HG03039 (cell line): ENCODE data around the gene PTPRG.

ENCODE experiments used
- ATAC-seq: cut with Tn5 transposase; IDR thresholded peaks from one replicate; pipeline ENCODE4 v1.9.1; 2021; ENCODE audit warnings: mild to moderate bottlenecking, moderate library complexity; ENCODE audit not compliant: unreplicated experiment

Gene PTPRG

DNA sequence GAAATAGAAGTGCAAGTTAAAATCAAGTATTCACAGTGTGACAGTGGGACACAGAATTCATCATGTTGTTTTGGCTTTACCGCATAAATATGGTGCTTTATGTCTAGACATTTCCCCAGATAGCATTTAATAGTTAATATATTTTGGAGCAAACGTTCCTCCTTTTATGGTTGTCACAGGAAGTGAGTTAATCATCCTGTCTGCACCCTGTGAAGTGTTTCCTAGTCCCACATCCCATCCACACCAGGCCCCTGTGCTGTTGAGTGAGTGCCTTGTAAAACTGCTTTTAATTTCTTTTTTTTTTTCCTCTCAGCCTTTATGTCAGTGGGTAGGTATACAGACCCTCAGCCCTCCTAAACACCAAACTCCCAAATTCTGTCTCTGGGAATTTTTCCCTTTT, 418.3 kb downstream of the PTPRG start:
- no peak for ATAC-seq

DNA sequence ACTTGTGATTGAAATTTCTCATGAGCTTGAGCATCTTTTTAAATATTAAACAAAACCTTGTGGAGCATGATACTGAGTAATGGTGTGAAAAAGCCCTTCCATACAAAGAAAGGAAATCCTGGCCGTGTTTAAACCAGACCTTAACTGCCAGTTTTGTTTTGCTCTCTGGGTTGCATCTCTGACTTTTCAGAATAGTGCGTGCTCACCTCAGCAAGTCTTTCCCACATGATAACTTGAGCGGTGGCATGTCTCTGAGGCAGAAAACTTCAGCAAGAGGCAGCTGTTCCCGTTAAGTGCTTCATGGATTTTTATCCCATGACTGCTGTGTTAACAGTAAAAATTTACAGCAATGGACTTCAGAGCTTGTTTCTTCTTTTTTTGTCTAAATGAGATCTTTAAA, 418.7 kb downstream of the PTPRG start:
- no peak for ATAC-seq

DNA sequence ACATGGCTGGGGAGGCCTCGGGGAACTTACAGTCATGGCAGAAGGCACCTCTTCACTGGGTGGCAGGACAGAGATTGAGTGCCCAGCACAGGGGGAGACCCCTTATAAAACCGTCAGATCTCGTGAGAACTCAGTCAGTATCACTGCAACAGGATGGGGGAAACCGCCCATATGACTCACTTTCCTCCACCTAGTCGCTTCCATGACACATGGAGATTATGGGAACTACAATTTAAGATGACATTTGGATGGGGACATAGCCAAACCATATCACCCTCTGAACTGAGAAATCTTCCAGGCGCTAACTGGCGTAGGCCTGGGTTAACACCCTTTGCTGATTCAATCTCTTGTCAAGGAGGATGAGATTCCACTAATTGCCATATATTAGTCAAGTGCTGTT, 419.7 kb downstream of the PTPRG start:
- no peak for ATAC-seq

DNA sequence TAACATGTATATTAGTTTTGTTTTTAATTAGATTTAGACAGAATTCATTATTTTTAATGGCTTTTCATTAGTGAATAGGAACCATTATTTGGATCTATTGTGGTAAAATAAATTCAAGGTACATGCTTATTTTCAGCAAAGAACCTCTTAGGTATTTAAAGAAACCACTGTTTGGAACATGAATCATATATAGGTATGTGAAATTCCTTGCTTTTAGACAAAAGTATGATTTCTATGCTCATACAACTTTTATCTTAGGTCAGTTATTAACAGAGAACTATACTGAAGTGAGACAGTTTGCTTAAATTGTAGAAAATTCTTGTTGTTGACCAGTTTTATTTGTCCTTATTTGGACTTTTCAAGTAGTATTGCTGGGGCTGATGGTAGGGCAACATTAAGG, 422.1 kb downstream of the PTPRG start:
- ATAC-seq = no peak

DNA sequence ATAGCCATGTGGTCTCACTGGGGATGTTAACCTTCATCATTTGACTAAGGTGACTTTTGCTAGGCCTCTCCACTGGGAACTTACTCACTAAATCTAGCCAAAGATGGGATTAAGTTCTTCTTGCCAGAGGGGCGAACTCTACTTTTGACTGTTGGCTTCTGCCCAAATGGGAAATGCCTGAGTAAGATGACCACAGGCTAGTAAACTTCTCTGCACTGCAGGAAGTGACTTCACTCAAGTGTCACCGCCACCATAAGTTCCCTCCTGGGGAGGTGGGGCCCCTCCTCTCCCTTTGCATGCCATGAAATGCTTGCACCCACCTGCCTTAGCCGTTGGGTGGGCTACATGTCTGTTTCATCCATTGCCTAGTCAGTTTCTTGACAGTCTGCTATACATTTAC, 423.6 kb downstream of the PTPRG start:
- no peak for ATAC-seq

DNA sequence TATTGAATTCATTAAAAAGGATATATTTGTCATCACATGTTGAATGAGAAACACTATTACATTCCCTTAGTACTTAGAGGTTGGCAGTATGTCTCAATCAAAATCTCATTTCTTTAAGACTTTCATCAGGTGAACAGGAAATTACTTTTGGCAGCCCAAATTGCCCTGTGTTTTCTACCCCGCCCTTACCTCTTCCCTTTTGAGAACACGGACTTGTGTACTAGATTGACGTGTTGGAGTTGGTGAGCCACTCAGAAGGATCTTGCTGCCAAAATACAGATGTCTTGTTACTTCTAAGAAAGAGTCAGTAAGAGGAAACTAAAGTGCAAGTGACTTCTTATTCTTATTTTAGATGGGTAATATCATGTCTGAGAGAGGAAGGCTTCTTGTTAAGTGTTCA, 425.1 kb downstream of the PTPRG start:
- ATAC-seq = no peak

DNA sequence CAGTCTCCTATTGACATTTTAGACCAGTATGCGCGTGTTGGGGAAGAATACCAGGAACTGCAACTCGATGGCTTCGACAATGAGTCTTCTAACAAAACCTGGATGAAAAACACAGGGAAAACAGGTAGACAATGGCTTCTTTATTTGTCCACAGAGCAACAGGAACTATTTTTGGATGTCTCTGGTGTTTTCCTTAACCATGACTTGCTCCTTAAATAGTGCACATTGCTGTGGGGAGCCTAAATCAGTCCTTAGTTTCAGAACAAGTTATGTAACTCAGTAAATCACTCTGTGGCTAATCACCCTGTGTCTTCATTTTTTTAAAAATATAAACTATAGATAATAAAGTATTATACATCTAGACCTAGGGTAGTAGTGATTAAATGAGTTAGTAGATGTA, 428.3 kb downstream of the PTPRG start:
- ATAC-seq = no peak

DNA sequence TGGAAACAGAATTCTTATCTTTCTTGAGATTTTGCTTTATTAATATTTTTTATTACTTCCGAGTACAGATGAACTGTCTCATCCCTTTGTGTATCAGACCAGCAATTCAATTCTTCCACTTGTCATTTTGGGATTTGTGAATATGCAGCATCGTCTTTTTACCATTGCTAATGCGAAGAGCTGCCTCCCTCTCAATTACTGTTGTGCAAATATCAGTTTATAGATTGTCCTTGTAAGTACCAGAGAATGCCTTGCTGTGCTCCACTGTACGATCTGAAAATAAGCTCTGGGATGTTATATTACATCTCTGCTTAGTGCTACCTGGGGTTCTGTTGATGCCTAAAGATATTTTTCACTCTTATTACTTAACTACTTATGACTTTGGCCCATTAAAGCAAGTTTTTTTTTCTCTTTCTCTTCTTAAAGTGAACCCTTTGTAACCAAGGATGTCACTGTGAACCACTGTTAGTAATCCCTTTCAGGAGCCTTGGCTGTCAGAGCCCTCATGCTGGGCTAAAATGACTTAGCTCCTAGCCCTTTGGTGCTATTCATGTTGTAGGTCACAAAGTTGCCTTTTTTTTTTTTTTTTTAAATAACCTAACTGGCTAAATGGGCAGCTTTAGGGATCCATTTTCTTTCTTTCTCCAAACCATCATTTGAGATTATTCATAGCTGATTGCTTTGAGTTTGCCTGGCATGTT, 429.1 kb downstream of the PTPRG start:
- ATAC-seq = no peak

DNA sequence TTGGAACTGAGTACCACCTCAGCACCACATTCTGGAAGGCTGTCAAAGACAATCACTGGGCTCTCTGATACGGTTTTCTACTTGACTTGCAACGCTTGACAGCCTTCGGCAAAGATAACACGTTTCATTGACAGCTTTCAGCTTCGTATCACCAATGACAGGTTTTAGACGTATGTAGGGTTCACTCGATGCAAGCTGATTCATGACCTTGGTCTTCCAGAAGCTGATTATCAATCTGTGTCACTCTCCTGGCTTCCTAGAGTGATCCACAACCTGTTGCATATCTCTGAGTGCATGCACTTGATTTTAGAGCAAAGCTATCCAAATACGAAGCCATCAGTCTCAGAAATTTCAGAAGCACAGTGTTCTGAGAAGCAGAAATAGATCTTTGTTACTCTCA, 430.3 kb downstream of the PTPRG start:
- no peak for ATAC-seq

DNA sequence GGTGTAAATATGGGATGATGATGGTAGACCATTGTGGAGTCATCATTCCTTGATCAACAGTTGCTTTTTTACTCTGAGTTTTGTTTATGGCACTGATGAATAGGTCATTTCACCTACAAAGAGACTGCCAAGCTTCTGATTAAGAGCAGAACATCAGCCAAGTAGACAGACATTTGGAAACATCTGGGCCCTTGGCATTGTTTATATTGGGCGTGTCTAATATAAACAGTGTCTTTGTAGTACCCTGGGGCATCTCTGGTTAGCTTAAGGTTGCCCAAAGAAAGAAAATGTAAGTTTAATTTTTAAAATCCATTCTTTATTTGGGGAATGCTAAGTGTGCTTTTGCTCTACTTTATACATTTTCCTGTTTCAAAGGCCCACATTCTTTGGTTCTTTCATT, 435.0 kb downstream of the PTPRG start:
- no peak for ATAC-seq

DNA sequence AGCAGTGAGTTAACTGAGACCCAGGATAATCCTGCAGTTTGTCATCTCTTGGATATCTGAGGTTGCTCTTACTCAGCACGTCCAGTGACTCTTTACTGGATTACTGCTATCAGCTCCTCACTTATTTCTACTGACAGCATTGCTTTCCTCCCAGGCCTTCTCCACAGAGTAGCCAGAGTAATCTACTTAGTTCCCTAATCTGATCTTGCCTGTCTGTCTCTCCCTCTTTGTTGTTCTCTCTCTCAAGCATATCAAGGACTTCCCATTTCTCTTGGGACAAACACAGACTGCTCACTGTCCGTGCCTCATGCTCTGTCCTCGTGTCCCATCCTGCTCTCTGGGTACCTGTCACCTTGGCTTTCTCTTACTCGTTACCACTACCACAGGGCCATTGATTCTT, 435.7 kb downstream of the PTPRG start:
- ATAC-seq = no peak

DNA sequence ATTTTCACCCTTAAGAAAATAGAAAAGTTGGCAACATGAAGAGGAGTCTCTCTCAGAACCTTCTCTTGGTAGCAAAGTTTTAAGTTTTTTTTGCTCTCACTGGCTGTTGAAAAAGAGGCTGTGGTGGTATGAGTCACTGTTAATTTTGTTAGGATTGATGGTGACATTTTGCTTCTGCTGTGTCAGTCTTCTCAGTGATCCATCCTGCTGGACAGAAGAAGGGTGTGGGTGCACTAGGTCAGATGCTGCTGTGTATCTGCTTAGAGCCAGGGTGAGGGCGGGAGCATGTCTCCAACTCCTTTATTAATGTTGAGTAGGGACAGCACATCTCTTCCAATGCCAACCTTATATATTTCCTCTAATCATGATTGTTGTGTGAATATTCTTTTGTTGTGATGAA, 442.5 kb downstream of the PTPRG start:
- no peak for ATAC-seq

DNA sequence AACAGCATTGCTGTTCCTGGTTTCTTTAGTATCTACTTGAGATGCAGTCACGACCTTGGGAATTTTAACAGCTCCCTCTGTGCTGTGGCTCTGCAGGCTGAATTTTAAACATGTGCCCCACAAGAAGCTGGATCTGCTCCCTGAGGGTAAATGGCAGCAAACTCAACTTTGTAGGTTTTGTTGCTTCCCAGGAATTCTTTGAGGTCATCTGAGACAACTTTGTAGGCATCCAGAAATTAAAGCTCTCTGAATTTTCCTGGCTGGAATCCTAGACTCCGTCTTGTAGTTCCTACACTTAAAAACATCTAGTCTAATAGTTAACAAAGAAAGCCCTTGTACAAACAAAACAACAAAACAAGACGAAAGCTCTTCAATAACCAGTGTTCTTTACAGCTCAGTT, 445.7 kb downstream of the PTPRG start:
- no peak for ATAC-seq

DNA sequence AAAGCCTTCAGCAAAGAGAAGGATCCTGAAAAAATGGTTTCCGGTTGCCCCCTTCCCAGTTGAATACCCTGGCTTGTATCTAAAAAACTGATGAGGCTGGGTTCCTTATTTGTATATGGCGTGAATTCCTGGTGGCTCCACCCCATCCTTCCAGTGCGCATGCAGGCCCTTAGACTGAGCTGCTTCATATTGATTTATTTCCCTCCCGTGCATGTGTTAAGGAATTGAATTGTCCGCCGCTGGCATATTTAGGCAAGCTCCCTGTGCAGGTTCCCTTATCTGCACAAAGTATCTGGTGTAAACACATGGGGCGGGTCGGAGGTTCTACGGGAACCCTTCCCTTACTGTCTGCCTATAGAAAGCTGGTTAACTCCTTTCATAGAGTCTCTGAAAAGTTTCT, 449.6 kb downstream of the PTPRG start:
- no peak for ATAC-seq

DNA sequence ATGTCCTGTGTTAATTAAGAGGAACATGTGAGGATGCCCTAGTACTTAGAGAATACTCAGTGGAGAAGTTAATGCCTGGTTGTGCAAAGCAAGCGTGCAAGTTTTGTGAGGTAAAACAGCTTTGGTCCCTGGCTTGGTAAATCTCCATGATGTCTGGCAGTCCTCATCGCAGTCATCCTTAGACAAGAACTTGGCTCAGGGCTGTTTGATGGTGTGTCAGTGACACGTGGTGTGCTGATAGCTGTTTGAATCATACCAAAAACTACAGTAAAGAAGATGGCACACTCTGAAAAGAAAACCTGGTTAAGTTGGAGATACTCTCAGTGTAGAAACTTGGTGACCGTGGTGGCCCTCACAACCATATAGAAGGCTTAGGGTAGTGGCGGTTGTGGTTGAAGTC, 450.3 kb downstream of the PTPRG start:
- no peak for ATAC-seq

DNA sequence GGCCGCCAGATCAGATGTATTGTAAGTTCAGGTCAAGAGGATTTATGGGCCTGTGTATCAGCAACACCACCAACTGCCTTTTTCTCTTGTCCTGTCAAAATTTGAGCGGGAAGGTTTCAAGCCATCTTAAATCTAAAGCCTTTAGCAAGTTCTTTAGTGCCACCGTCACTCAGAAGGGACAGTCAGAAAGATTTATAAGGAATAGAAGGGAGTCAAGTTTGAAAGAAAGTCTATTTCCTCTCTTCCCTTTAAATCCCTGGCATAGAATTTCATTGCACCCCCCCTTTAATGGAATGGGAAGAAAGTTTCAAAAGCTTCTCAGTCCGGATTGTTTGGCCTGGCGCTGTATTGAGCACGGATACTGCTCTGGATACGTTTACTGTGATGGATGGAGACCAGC, 452.6 kb downstream of the PTPRG start:
- no peak for ATAC-seq

DNA sequence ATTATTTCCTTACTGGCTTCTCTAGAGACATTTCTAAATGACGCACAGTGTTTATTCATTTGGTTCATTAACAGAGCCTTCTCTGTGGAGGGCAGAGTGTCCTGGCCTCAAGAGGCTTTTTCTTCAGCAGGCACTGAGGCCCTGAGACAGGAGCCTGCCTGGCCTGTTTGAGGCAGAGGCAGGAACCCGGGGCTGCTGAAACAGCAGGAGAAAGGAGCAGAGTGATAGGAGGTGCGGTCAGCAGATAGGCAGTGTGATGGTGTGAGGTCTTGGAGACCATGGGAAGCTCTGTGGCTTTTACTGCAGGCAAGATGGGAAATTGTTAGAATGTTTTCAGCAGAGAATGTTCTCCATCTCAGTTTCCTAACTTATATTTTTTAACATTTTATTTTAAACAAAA, 453.7 kb downstream of the PTPRG start:
- ATAC-seq = no peak

DNA sequence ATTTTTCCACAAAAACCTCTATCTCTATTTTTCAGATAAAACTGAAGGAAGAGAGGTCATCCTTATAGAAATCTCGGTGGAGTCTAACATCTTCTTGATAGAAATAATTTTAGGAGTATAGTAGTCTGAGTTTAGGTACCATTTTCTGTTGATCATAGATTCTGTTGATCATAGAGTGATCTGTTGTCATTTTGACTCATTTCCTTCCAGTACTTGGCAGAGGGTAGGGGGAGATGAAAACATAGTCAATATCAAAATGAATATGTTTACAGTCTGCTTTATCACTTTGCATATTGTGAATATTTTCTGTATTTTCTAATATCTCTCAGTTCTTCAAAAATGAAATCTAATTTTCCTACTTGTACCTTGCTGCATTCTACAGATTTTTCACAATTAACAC, 458.5 kb downstream of the PTPRG start:
- ATAC-seq = no peak

DNA sequence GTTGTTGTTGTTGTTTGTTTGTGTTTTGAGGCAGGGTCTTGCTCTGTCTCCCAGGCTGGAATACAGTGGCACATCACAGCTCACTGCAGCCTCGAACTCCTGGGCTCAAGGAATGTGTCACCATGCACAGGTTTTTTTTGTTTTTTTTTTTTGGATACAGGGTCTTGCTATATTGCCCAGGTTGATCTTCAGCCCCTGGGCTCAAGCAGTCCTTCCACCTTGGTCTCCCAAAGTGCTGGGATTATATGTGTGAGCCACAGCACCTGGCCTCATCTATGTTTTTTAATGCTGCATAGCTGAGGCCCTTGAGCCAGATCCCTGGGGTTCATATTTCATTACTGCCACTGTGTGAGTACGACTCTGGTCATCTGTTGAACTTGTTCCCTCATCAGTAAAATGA, 459.3 kb downstream of the PTPRG start:
- ATAC-seq = no peak

DNA sequence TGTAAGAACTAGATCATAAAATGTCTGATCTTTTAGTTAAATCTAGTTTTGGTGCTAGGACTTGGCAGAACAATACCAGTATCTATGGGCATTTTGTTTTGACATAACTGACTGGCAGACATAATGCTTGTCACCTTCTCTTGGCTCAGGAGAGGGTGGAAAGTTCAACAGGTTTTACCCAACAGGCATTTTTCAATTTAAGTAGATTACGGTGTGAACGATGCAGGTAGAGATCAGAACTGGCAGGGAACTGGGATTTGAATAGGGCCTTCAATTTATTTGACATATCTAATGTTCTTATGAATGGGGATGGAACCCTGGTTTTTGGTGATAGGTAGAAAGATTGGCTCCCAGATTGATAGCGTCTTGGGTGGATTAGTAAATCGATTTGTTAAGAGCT, 460.9 kb downstream of the PTPRG start:
- ATAC-seq = no peak

DNA sequence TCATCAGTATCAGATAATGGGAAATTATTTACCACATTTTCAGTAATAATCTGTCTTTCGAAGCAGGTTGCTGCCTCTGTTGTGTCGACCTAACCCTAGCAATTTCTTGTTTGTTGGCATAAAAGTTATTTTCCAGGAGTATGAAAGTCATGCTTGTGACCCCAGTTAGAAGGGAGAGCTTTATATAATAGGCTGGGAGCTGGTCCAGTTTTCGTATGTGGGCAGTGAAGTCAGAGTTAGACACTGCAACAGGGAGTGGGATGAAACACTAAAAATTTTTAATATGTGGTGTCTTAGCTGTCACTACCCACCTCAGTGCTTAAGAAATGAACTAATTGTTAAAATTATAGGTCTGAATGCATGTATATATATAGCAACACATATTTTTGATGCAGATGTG, 463.5 kb downstream of the PTPRG start:
- ATAC-seq = no peak

DNA sequence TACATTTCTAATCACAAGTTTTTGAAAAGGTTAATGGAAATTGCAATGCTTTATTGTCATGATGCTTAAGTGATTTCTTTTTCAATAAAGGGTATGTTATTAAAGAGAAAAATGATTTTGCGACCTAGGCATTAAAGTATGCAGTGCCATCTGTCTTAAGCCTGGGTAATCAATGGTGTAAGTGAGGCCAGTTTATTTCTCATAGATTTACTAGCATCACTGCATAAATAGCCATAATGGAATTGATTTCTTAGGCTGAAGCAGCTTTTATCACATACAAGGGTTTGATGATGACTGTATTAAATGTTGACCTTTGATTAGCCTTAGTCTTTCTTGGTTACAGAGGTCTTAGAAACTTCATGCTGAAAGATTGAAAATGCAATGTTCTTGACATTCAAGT, 464.5 kb downstream of the PTPRG start:
- ATAC-seq = no peak

DNA sequence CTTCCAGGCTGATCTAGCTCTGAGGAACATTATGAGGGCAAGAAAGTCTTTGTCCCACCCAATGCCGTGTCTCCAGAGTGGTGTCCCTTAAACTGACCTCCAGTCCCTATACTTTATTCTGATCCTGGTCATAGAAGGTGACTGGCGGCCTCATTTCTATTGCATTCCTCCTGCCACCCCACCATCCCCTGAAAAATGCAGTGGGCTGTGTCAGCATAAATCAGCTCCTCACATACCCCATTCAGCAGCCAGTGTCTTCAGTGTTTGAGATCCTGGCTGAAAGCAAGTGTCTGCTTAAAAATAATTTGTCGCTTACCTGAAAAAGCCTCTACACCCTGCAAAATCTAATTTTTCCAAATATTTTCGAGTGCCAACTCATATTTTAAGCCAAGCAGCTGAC, 465.9 kb downstream of the PTPRG start:
- no peak for ATAC-seq

DNA sequence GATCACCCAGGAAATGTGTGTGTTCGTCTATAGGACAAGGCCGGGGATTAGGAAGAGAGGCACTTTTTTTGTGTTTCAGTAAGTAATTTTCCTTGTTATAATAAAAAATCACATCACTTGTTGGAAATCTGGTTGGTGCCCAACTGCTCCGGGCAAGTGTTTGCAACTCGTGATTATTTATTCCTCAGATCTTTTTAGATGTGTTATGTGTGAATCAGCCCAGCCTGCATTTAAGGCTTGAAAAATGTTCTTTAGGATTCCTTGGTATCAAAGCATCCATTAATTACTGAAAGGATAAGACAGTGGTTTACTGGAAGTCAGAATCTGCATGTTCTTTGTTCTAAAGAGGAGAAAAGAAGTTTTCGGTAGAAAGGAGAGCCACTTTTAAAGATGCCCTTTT, 466.4 kb downstream of the PTPRG start:
- no peak for ATAC-seq
